H9 (cell line): Measurements from ENCODE around the gene ANKRD44. TPM values are rescaled to one million over a fixed set of nuclear protein-coding genes. Genes with fewer than 3 reads are reported as not detected.

Source experiments
- DNase-seq: peaks from one replicate; pipeline ENCODE4 v3.0.0-alpha.2; 2017
- H2AFZ ChIP-seq: one replicate; pipeline ENCODE4 v1.6.1; 2013; ENCODE audit warnings: mild to moderate bottlenecking, low read length, control low read depth, moderate library complexity
- H2AK5ac ChIP-seq: 2 replicates; pipeline ENCODE4 v1.6.1; 2013; ENCODE audit warnings: low read length, control low read depth, mixed read lengths; ENCODE audit not compliant: insufficient read length
- H2BK120ac ChIP-seq: one replicate; pipeline ENCODE4 v1.6.1; 2013; ENCODE audit warnings: low read depth, mild to moderate bottlenecking, low read length, control low read depth, inconsistent platforms; ENCODE audit not compliant: poor library complexity, severe bottlenecking
- H2BK12ac ChIP-seq: 2 replicates; pipeline ENCODE4 v1.6.1; 2013; ENCODE audit warnings: low read length, control low read depth, mixed read lengths, low read depth; ENCODE audit not compliant: insufficient read length
- H2BK15ac ChIP-seq: 2 replicates; pipeline ENCODE4 v1.6.1; 2013; ENCODE audit warnings: low read depth, low read length, control low read depth
- H2BK20ac ChIP-seq: one replicate; pipeline ENCODE4 v1.6.1; 2013; ENCODE audit warnings: low read depth, mild to moderate bottlenecking, low read length, control low read depth, inconsistent platforms; ENCODE audit not compliant: poor library complexity, severe bottlenecking
- H2BK5ac ChIP-seq: 2 replicates; pipeline ENCODE4 v1.6.1; 2013; ENCODE audit warnings: low read length, control low read depth, mixed read lengths; ENCODE audit not compliant: insufficient read length
- H3K14ac ChIP-seq: 2 replicates; pipeline ENCODE4 v1.6.1; 2013; ENCODE audit warnings: low read length, control low read depth; ENCODE audit not compliant: insufficient read depth
- H3K18ac ChIP-seq: 2 replicates; pipeline ENCODE4 v1.6.1; 2013; ENCODE audit warnings: low read depth, mild to moderate bottlenecking, mixed read lengths, low read length, control low read depth; ENCODE audit not compliant: insufficient read length
- H3K23ac ChIP-seq: 2 replicates; pipeline ENCODE4 v1.6.1; 2013; ENCODE audit warnings: low read length, control low read depth, mixed read lengths, low read depth; ENCODE audit not compliant: insufficient read length
- H3K23me2 ChIP-seq: 2 replicates; pipeline ENCODE4 v1.6.1; 2013; ENCODE audit warnings: low read depth, mild to moderate bottlenecking, mixed read lengths, low read length, control low read depth; ENCODE audit not compliant: insufficient read length, poor library complexity, severe bottlenecking
- H3K27ac ChIP-seq: 2 replicates; pipeline ENCODE4 v1.5.1; 2013; ENCODE audit warnings: low read length, control low read depth, mixed read lengths, low read depth; ENCODE audit not compliant: insufficient read length
- H3K27me3 ChIP-seq: 2 replicates; pipeline ENCODE4 v1.6.1; 2013; ENCODE audit warnings: low read length, control low read depth, inconsistent platforms; ENCODE audit not compliant: insufficient read depth
- H3K4ac ChIP-seq: 2 replicates; pipeline ENCODE4 v1.6.1; 2013; ENCODE audit warnings: low read depth, mild to moderate bottlenecking, control low read depth, inconsistent platforms, low read length, moderate library complexity
- H3K4me1 ChIP-seq: 2 replicates; pipeline ENCODE4 v1.6.1; 2013; ENCODE audit warnings: low read length, control low read depth, inconsistent platforms; ENCODE audit not compliant: insufficient read depth
- H3K4me2 ChIP-seq: 2 replicates; pipeline ENCODE4 v1.6.1; 2013; ENCODE audit warnings: low read length, control low read depth, mixed read lengths; ENCODE audit not compliant: insufficient read length, insufficient read depth
- H3K56ac ChIP-seq: 2 replicates; pipeline ENCODE4 v1.6.1; 2013; ENCODE audit warnings: low read depth, mild to moderate bottlenecking, mixed read lengths, low read length, control low read depth; ENCODE audit not compliant: insufficient read length
- H3K79me1 ChIP-seq: 2 replicates; pipeline ENCODE4 v1.6.1; 2013; ENCODE audit warnings: low read depth, mild to moderate bottlenecking, moderate library complexity, low read length, control low read depth, inconsistent platforms; ENCODE audit not compliant: insufficient read depth, poor library complexity, severe bottlenecking
- H3K79me2 ChIP-seq: 2 replicates; pipeline ENCODE4 v1.6.1; 2013; ENCODE audit warnings: low read length, control low read depth, inconsistent platforms; ENCODE audit not compliant: insufficient read depth
- H3K9ac ChIP-seq: 2 replicates; pipeline ENCODE4 v1.6.1; 2013; ENCODE audit warnings: low read length, control low read depth, mixed read lengths; ENCODE audit not compliant: insufficient read length; ENCODE audit errors: extremely low read depth
- H3K9me3 ChIP-seq: one replicate; pipeline ENCODE4 v1.6.1; 2013; ENCODE audit warnings: low read depth, low read length, inconsistent platforms; ENCODE audit not compliant: control insufficient read depth
- H3T11ph ChIP-seq: one replicate; pipeline ENCODE4 v1.6.1; 2013; ENCODE audit warnings: mild to moderate bottlenecking, low read length, control low read depth, inconsistent platforms
- H4K20me1 ChIP-seq: one replicate; pipeline ENCODE4 v1.6.1; 2013; ENCODE audit not compliant: control insufficient read depth, insufficient read length, insufficient read depth
- H4K5ac ChIP-seq: 2 replicates; pipeline ENCODE4 v1.6.1; 2013; ENCODE audit warnings: low read depth, mild to moderate bottlenecking, mixed read lengths, low read length, control low read depth; ENCODE audit not compliant: insufficient read length
- H4K8ac ChIP-seq: replicated peaks from 2 replicates; pipeline ENCODE4 v1.6.1; 2013; ENCODE audit warnings: low read length, control low read depth, mixed read lengths, low read depth; ENCODE audit not compliant: insufficient read length
- H4K91ac ChIP-seq: 2 replicates; pipeline ENCODE4 v1.6.1; 2013; ENCODE audit warnings: low read depth, mild to moderate bottlenecking, moderate library complexity, mixed read lengths, low read length, control low read depth; ENCODE audit not compliant: insufficient read length
- H3K27ac Mint-ChIP-seq, 3 experiments: 2 replicates in 2 of 3; 3 replicates in 1 of 3; pipeline ENCODE4 v1.8.0; 2020 to 2021; ENCODE audit warnings: mixed read lengths in 3 of 3, mild to moderate bottlenecking in 1 of 3, moderate library complexity in 1 of 3
- H3K27me3 Mint-ChIP-seq: 2 replicates; pipeline ENCODE4 v1.8.0; 2021; ENCODE audit warnings: low read depth, mild to moderate bottlenecking, moderate library complexity, mixed read lengths
- H3K36me3 Mint-ChIP-seq, 3 experiments: 2 replicates in 2 of 3; 3 replicates in 1 of 3; pipeline ENCODE4 v1.8.0; 2020 to 2021; ENCODE audit warnings: low read depth in 3 of 3, mixed read lengths in 3 of 3; ENCODE audit not compliant: insufficient read depth in 1 of 3
- H3K4me1 Mint-ChIP-seq, 2 experiments: 2 replicates each; pipeline ENCODE4 v1.8.0; 2020; ENCODE audit warnings: mixed read lengths in 2 of 2
- H3K4me3 Mint-ChIP-seq, 2 experiments: 2 replicates in 1 of 2; 3 replicates in 1 of 2; pipeline ENCODE4 v1.8.0; 2020 to 2021; ENCODE audit warnings: mild to moderate bottlenecking in 2 of 2, mixed read lengths in 2 of 2, moderate library complexity in 1 of 2
- H3K9me3 Mint-ChIP-seq, 2 experiments: 2 replicates in 1 of 2; 3 replicates in 1 of 2; pipeline ENCODE4 v1.8.0; 2020; ENCODE audit warnings: mild to moderate bottlenecking in 2 of 2, mixed read lengths in 2 of 2, moderate library complexity in 1 of 2
- WGBS: extraction: QIAGEN DNeasy Blood & Tissue Kit; methylation state at CpG from one replicate; pipeline ENCODE4 v1.1.7; 2013; ENCODE audit warnings: missing lambda C conversion rate, low lambda C conversion rate, mixed read lengths; ENCODE audit not compliant: insufficient read length; ENCODE audit errors: extremely low coverage; 5-methylcytosine and 5-hydroxymethylcytosine counted together
- total RNA-seq: library from RNA; stranded (reverse); gene quantifications from 2 replicates; pipeline ENCODE4 v1.2.1, GENCODE V29; 2021
- TF ChIP-seq, protein P1 (sequence below): fragments of 200-600 bp; sonication (generic); conservative IDR thresholded peaks from 3 replicates; pipeline ENCODE4 v1.8.0; 2021; ENCODE audit warnings: antibody characterized with exemption, mild to moderate bottlenecking

Gene ANKRD44
- total RNA-seq, 1 experiment from 2014 or later: 1.9 TPM

DNA sequence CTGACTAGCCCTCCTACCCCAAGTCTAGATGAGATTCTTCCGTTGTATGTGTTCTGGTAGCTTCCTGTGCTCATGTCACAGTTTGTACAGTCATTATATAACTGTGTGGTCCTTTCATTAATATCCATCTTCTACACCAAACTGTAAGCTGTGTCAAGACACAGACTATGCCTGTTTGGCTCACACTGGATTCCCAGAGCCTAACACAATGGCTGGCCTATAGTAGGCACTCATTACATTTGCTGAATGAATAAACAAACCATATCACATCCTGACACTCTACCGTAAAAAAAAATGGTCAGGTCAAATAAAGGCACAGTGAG, 72.6 kb downstream of the ANKRD44 start:
- no peak overlapping the region for H4K5ac ChIP-seq
- no peak overlapping the region for H2BK15ac ChIP-seq
- no peak overlapping the region for H3K4me2 ChIP-seq
- H3K4ac ChIP-seq: no peak overlapping the region
- no peak overlapping the region for H4K91ac ChIP-seq
- TF ChIP-seq, protein P1, sequence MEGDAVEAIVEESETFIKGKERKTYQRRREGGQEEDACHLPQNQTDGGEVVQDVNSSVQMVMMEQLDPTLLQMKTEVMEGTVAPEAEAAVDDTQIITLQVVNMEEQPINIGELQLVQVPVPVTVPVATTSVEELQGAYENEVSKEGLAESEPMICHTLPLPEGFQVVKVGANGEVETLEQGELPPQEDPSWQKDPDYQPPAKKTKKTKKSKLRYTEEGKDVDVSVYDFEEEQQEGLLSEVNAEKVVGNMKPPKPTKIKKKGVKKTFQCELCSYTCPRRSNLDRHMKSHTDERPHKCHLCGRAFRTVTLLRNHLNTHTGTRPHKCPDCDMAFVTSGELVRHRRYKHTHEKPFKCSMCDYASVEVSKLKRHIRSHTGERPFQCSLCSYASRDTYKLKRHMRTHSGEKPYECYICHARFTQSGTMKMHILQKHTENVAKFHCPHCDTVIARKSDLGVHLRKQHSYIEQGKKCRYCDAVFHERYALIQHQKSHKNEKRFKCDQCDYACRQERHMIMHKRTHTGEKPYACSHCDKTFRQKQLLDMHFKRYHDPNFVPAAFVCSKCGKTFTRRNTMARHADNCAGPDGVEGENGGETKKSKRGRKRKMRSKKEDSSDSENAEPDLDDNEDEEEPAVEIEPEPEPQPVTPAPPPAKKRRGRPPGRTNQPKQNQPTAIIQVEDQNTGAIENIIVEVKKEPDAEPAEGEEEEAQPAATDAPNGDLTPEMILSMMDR: no peak
- H3K79me2 ChIP-seq: no peaks in the 10 kb centered on the region
- H3K4me1 ChIP-seq: no peaks in the 10 kb centered on the region
- no peak overlapping the region for H3K14ac ChIP-seq
- no peaks in the 10 kb centered on the region for H3K79me1 ChIP-seq
- H3K9me3 Mint-ChIP-seq: no peaks in the 10 kb centered on the region
- no peaks in the 10 kb centered on the region for H3K27me3 Mint-ChIP-seq
- no peak for DNase-seq
- H3K27ac Mint-ChIP-seq: no peak overlapping the region
- H2BK120ac ChIP-seq: no peak overlapping the region
- peaks cover 8% of the 10 kb centered on the region in 2 experiments for H3K4me1 Mint-ChIP-seq
- H4K8ac ChIP-seq: no peak overlapping the region
- H3K4me3 Mint-ChIP-seq: no peak overlapping the region
- no peak overlapping the region for H2BK5ac ChIP-seq
- no peak overlapping the region for H2BK20ac ChIP-seq
- H2BK12ac ChIP-seq: no peak overlapping the region
- no peaks in the 10 kb centered on the region for H4K20me1 ChIP-seq
- H3K27me3 ChIP-seq: no peaks in the 10 kb centered on the region
- no peak overlapping the region for H3K18ac ChIP-seq
- H3K23ac ChIP-seq: no peak overlapping the region
- no peak overlapping the region for H3K56ac ChIP-seq
- no peaks in the 10 kb centered on the region for H3K36me3 Mint-ChIP-seq
- WGBS: no CpG with 5 or more reads among the region's 2 CpGs
- H3K9ac ChIP-seq: no peak overlapping the region
- H3K9me3 ChIP-seq: no peaks in the 10 kb centered on the region
- H2AFZ ChIP-seq: no peak overlapping the region
- H3K23me2 ChIP-seq: no peaks in the 10 kb centered on the region
- no peak overlapping the region for H2AK5ac ChIP-seq
- H3T11ph ChIP-seq: no peak overlapping the region
- H3K27ac ChIP-seq: no peak overlapping the region
